PC-9 (cell line): ENCODE results near the gene TH.

Experiments used
- EZH2 ChIP-seq: fragments of 200-600 bp; sonication (generic); IDR thresholded peaks from 2 replicates; pipeline ENCODE4 v1.8.0; 2017; ENCODE audit warnings: antibody characterized with exemption, low read depth
- TF ChIP-seq, protein P1 (sequence below): fragments of 200-600 bp; sonication (generic); conservative IDR thresholded peaks from 2 replicates; pipeline ENCODE4 v1.6.1; 2017; ENCODE audit warnings: mixed run types, antibody characterized with exemption, mild to moderate bottlenecking, moderate library complexity

DNA sequence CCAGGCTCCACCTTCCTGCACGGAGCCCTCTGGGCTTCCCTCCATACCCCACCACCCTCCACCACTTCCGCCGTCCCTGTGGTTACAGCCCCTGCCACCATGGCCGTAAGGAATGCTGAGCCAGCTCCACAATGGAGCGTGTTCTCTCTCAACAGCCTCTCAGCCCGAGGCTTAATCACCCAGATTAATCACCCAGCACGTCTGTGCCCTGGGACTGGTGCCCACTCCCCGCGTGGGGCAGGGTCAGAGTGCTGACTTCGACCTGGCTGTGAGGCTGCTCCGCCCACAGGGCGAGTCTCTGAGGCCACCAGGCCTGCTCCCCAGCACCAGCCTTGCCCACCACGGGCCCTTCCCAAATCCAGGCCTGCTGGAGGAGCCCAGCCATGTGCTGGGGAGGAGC is 4.0 kb upstream of the TH start:
- TF ChIP-seq, protein P1, sequence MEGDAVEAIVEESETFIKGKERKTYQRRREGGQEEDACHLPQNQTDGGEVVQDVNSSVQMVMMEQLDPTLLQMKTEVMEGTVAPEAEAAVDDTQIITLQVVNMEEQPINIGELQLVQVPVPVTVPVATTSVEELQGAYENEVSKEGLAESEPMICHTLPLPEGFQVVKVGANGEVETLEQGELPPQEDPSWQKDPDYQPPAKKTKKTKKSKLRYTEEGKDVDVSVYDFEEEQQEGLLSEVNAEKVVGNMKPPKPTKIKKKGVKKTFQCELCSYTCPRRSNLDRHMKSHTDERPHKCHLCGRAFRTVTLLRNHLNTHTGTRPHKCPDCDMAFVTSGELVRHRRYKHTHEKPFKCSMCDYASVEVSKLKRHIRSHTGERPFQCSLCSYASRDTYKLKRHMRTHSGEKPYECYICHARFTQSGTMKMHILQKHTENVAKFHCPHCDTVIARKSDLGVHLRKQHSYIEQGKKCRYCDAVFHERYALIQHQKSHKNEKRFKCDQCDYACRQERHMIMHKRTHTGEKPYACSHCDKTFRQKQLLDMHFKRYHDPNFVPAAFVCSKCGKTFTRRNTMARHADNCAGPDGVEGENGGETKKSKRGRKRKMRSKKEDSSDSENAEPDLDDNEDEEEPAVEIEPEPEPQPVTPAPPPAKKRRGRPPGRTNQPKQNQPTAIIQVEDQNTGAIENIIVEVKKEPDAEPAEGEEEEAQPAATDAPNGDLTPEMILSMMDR: no peak
- no peak for TF ChIP-seq EZH2
